SK-N-SH treated with all-trans-retinoic acid at 6 μM for 48 hours (cell line): ENCODE data around the gene CDK11A.

Experiments
- ATAC-seq: fragments of 200-7000 bp; cut with Tn5 transposase; 3 replicates; pipeline ENCODE4 v1.9.1; 2020; ENCODE audit warnings: mild to moderate bottlenecking, moderate library complexity
- ARNTL ChIP-seq: fragments of 450-650 bp; formaldehyde crosslinking; IDR thresholded peaks from 2 replicates; pipeline ENCODE4 v1.5.0; 2020; ENCODE audit warnings: low read depth, mild to moderate bottlenecking, moderate library complexity, borderline replicate concordance
- BACH2 ChIP-seq: fragments of 250-450 bp; sonication (Bioruptor Pico); IDR thresholded peaks from 2 replicates; pipeline ENCODE4 v1.9.0; 2021; ENCODE audit warnings: mild to moderate bottlenecking, borderline replicate concordance
- CREB5 ChIP-seq: fragments of 250-450 bp; sonication (Bioruptor Pico); IDR thresholded peaks from 2 replicates; pipeline ENCODE4 v1.5.1; 2020; ENCODE audit warnings: low read depth, mild to moderate bottlenecking, moderate library complexity
- CSDC2 ChIP-seq: fragments of 250-450 bp; sonication (Bioruptor Pico); IDR thresholded peaks from 2 replicates; pipeline ENCODE4 v1.5.0; 2020; ENCODE audit warnings: mild to moderate bottlenecking, moderate library complexity
- CSRNP3 ChIP-seq: fragments of 250-450 bp; sonication (Bioruptor Pico); IDR thresholded peaks from 2 replicates; pipeline ENCODE4 v1.5.1; 2021; ENCODE audit warnings: mild to moderate bottlenecking, moderate library complexity
- ESRRG ChIP-seq: fragments of 250-450 bp; sonication (Bioruptor Pico); IDR thresholded peaks from 2 replicates; pipeline ENCODE4 v1.6.1; 2021; ENCODE audit warnings: mild to moderate bottlenecking
- GLIS3 ChIP-seq: fragments of 250-450 bp; sonication (Bioruptor Pico); IDR thresholded peaks from 2 replicates; pipeline ENCODE4 v1.5.0; 2020; ENCODE audit warnings: mild to moderate bottlenecking, moderate library complexity
- ISL1 ChIP-seq: fragments of 250-450 bp; sonication (Bioruptor Pico); IDR thresholded peaks from 2 replicates; pipeline ENCODE4 v2.1.2; 2022; ENCODE audit warnings: mild to moderate bottlenecking, moderate library complexity
- OSR1 ChIP-seq: fragments of 250-450 bp; sonication (Bioruptor Pico); IDR thresholded peaks from 2 replicates; pipeline ENCODE4 v1.8.0; 2022; ENCODE audit warnings: moderate library complexity, mild to moderate bottlenecking, inconsistent platforms
- PATZ1 ChIP-seq: fragments of 250-450 bp; sonication (Bioruptor Pico); IDR thresholded peaks from 2 replicates; pipeline ENCODE4 v1.8.0; 2020; ENCODE audit warnings: mild to moderate bottlenecking, moderate library complexity, borderline replicate concordance
- POU6F1 ChIP-seq: fragments of 250-450 bp; sonication (Bioruptor Pico); IDR thresholded peaks from 2 replicates; pipeline ENCODE4 v1.8.0; 2021; ENCODE audit warnings: low read depth, mild to moderate bottlenecking, moderate library complexity, borderline replicate concordance
- PPARA ChIP-seq: fragments of 250-450 bp; sonication (Bioruptor Pico); IDR thresholded peaks from 2 replicates; pipeline ENCODE4 v1.5.0; 2020; ENCODE audit warnings: mild to moderate bottlenecking, borderline replicate concordance
- RARB ChIP-seq: fragments of 250-450 bp; sonication (Bioruptor Pico); IDR thresholded peaks from 2 replicates; pipeline ENCODE4 v1.8.0; 2021; ENCODE audit warnings: mild to moderate bottlenecking, moderate library complexity
- SNAI2 ChIP-seq: fragments of 250-450 bp; sonication (Bioruptor Pico); IDR thresholded peaks from 2 replicates; pipeline ENCODE4 v1.5.0; 2020; ENCODE audit warnings: mild to moderate bottlenecking, moderate library complexity
- TCF4 ChIP-seq: fragments of 250-450 bp; sonication (Bioruptor Pico); IDR thresholded peaks from 2 replicates; pipeline ENCODE4 v1.8.0; 2021; ENCODE audit warnings: mild to moderate bottlenecking, moderate library complexity, borderline replicate concordance
- TOX ChIP-seq: fragments of 250-450 bp; sonication (Bioruptor Pico); IDR thresholded peaks from 2 replicates; pipeline ENCODE4 v1.8.0; 2021; ENCODE audit warnings: mild to moderate bottlenecking, moderate library complexity, borderline replicate concordance
- TSHZ2 ChIP-seq: fragments of 250-450 bp; sonication (Bioruptor Pico); IDR thresholded peaks from 2 replicates; pipeline ENCODE4 v1.5.0; 2020; ENCODE audit warnings: mild to moderate bottlenecking, moderate library complexity
- ZFP3 ChIP-seq: fragments of 250-450 bp; sonication (Bioruptor Pico); IDR thresholded peaks from 2 replicates; pipeline ENCODE4 v1.5.0; 2020; ENCODE audit warnings: mild to moderate bottlenecking, moderate library complexity
- ZFP30 ChIP-seq: fragments of 450-650 bp; formaldehyde crosslinking; IDR thresholded peaks from 2 replicates; pipeline ENCODE4 v1.5.0; 2022; ENCODE audit warnings: mild to moderate bottlenecking, moderate library complexity
- ZNF565 ChIP-seq: fragments of 450-650 bp; formaldehyde crosslinking; conservative IDR thresholded peaks from 2 replicates; pipeline ENCODE4 v1.5.0; 2020; ENCODE audit warnings: low read depth, mild to moderate bottlenecking, moderate library complexity
- ZNF70 ChIP-seq: fragments of 450-650 bp; formaldehyde crosslinking; IDR thresholded peaks from 2 replicates; pipeline ENCODE4 v1.5.0; 2020; ENCODE audit warnings: mild to moderate bottlenecking, moderate library complexity
- ZNF8 ChIP-seq: fragments of 450-650 bp; formaldehyde crosslinking; IDR thresholded peaks from 2 replicates; pipeline ENCODE4 v1.5.0; 2020; ENCODE audit warnings: mild to moderate bottlenecking, moderate library complexity

The CDK11A gene

GRCh38 chr1:1670866-1671265 lies 53.3 kb downstream of the CDK11A start:
- ATAC-seq: no peak
- TF ChIP-seq PATZ1 (CRISPR knock-in tag) (no peak), CSRNP3 (no peak), RARB (CRISPR knock-in tag) (no peak), SNAI2 (no peak), TSHZ2 (CRISPR knock-in tag) (no peak), GLIS3 (CRISPR knock-in tag) (no peak), PPARA (CRISPR knock-in tag) (no peak), ESRRG (CRISPR knock-in tag) (no peak), BACH2 (no peak), ISL1 (no peak), ZNF70 (CRISPR knock-in tag) (no peak), POU6F1 (CRISPR knock-in tag) (no peak), ZFP30 (no peak), CSDC2 (CRISPR knock-in tag) (no peak), ARNTL (CRISPR knock-in tag) (no peak), CREB5 (CRISPR knock-in tag) (no peak), ZNF8 (no peak), TCF4 (no peak), ZNF565 (no peak), OSR1 (CRISPR knock-in tag) (no peak)

- ATAC-seq: no peak
- TF ChIP-seq ESRRG (CRISPR knock-in tag) (no peak), ZNF565 (no peak), TCF4 (no peak), CSDC2 (CRISPR knock-in tag) (no peak), ZNF70 (CRISPR knock-in tag) (no peak), SNAI2 (no peak), TOX (CRISPR knock-in tag) (no peak), CSRNP3 (no peak), BACH2 (no peak), ZFP3 (no peak), PPARA (CRISPR knock-in tag) (no peak), OSR1 (CRISPR knock-in tag) (no peak), GLIS3 (CRISPR knock-in tag) (no peak), TSHZ2 (CRISPR knock-in tag) (no peak), ZFP30 (no peak), ZNF8 (no peak), ARNTL (CRISPR knock-in tag) (no peak)
Observed at GRCh38 chr1:1669468-1670440, 54.4 kb downstream of the CDK11A start.
